ENCODE measurements around the gene TMEM17.

The TMEM17 gene, protein sequence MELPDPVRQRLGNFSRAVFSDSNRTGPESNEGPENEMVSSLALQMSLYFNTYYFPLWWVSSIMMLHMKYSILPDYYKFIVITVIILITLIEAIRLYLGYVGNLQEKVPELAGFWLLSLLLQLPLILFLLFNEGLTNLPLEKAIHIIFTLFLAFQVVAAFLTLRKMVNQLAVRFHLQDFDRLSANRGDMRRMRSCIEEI

DNA sequence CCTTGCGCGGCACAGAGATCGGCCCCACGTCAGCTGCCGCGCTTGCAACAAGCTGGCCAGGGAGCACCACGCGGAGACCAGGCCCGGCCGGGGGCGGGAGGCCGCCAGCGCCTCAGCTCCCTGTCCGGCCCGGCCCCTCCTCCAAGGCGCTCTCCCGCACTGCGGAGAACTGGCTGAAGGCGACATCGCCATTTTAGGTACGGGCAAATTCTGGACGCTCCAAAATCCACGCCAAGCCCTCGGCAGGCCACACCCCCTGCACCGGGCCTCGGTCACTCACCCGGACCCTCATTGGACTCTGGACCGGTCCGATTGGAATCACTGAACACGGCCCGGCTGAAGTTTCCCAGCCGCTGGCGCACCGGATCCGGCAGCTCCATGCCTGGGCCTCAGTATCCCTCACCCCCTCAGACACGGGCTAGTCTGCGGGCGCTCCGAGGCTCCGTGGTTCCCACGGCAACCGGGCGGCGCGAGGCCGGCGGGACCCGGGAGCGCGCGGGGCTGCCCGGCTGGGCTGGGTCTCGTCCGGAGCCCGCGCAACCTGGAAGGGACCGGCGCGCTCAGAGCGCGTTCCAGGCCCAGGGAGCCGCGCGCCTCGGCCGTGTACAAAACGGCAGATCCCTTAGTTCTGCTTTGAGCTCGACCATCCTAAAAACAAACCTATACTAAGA is at the start of gene TMEM17:
TMEM17 (minus strand) TSS at position 446 of the 671 bp plus-strand sequence; CDS start at position 380, 66 bp downstream.
- intact Hi-C loops (cut with DNase I; ENCODE audit: low total_unique reads): loop anchor here (5.0 kb wide), 2 partner anchors 201 to 619 kb away; partner anchors contain the start of genes CCT4 and EHBP1
- Histone ChIP-seq H3K27ac (peak within 1 kb of the TSS; percentile 92), H3K4me3 (peak within 1 kb of the TSS; percentile 70 to 79), H3K27me3 (no peaks in the 10 kb centered on the region), H3K4me1 (peaks cover 0 to 10% (median 5%) of the 10 kb centered on the region in 4 donors), H3K36me3 (no peaks in the 10 kb centered on the region), H3K9me3 (no peaks in the 10 kb centered on the region)
- TF ChIP-seq, protein P1, sequence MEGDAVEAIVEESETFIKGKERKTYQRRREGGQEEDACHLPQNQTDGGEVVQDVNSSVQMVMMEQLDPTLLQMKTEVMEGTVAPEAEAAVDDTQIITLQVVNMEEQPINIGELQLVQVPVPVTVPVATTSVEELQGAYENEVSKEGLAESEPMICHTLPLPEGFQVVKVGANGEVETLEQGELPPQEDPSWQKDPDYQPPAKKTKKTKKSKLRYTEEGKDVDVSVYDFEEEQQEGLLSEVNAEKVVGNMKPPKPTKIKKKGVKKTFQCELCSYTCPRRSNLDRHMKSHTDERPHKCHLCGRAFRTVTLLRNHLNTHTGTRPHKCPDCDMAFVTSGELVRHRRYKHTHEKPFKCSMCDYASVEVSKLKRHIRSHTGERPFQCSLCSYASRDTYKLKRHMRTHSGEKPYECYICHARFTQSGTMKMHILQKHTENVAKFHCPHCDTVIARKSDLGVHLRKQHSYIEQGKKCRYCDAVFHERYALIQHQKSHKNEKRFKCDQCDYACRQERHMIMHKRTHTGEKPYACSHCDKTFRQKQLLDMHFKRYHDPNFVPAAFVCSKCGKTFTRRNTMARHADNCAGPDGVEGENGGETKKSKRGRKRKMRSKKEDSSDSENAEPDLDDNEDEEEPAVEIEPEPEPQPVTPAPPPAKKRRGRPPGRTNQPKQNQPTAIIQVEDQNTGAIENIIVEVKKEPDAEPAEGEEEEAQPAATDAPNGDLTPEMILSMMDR (IDR thresholded peaks at IDR 0.05): no peak
- peak; percentile 90 to 96 for DNase-seq

DNA sequence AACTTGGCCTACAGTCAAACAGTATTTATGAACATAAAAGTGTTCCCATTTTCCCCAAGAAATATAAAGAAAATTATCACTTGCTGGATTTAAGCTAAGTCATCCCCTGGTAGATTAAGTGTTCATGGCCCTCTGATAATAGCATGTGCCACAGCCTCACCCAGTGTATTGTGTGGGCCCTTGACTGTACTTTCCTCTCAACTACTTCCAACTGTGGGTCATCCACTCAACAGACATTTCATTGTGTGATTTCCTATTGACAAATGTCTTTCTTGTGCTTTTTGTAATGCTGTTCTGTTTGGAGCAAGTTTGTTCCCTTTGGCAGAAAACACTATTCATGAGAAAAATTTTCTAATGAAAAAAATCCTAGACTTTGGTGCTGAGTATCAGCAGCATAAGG is 48.4 kb upstream of the TMEM17 start:
- no peak overlapping the region for H3K4me3 ChIP-seq
- no peaks in the 10 kb centered on the region for H3K9me3 ChIP-seq
- H3K27ac ChIP-seq: no peak overlapping the region
- DNase-seq: no peak
- no peaks in the 10 kb centered on the region for H3K36me3 ChIP-seq
- TF ChIP-seq, protein P1 (IDR thresholded peaks at IDR 0.05): no peak
- no peaks in the 10 kb centered on the region for H3K27me3 ChIP-seq
- intact Hi-C loops (cut with DNase I; ENCODE audit: low total_unique reads): no loop called here
- H3K4me1 ChIP-seq: no peaks in the 10 kb centered on the region

DNA sequence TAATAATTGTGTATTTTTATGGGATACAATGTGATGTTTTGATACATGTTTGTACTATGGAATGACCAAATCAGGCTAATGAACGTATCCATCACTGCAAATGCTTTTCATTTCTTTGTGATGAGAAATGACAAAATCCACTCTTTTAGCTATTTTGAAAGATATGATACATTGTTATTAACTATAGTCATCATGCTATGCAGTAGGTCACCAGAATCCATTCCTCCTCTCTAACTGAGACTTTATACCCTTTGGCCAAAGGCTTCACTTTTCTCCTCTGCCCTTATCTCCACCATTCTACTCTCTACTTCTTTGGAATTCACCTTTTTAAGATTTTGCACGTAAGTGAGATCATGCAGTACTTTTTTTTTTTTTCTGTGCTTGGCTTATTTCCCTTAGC is 44.5 kb upstream of the TMEM17 start:
- Histone ChIP-seq H3K9me3 (no peaks in the 10 kb centered on the region), H3K4me3 (no peak overlapping the region), H3K4me1 (no peaks in the 10 kb centered on the region), H3K27ac (no peak overlapping the region), H3K36me3 (no peaks in the 10 kb centered on the region), H3K27me3 (no peaks in the 10 kb centered on the region)
- intact Hi-C loops (cut with DNase I; ENCODE audit: low total_unique reads): no loop called here
- TF ChIP-seq, protein P1 (IDR thresholded peaks at IDR 0.05): no peak
- DNase-seq: no peak

DNA sequence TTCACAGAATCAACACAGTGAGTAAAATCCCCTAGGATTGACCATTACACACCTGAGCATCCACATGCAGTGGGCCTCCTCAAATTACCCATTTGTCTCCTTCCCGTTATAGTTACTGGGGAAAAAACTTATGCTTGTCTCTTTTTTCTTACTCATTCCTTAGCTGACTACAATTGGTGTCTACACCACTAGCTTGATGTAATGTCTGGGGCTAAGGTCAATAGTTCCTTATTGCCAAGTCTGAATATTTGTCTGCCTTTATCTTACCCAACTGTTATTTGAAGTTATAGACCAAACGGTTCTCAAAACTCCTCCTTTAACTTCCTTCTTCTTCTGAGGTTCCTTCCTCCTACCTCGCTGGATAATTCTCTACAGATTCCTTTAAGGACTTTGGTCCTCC is 41.9 kb upstream of the TMEM17 start:
- DNase-seq: no peak
- TF ChIP-seq, protein P1 (IDR thresholded peaks at IDR 0.05): no peak

DNA sequence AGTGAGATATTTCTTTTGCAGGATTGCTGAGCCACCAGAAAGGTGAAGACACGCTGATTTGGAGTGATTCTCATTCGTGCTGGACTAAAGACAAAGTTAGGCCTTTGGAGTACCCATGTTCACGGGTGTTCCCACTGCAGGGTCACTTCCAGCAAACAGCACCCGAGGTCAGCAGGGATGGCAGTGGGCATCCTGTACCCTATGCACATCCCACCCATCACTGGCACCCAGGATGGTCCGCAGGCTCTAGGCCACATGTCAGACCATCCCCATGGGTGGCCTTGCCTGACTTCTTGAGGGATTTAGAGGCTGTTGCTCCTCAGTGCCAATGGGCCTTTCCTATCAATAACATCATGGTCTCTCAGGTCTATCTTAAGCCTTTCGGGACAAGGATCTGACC is 39.3 kb upstream of the TMEM17 start:
- no peak overlapping the region for H3K4me3 ChIP-seq
- H3K9me3 ChIP-seq: no peaks in the 10 kb centered on the region
- H3K27ac ChIP-seq: no peak overlapping the region
- no peaks in the 10 kb centered on the region for H3K27me3 ChIP-seq
- peaks cover 0 to 9% (median 0%) of the 10 kb centered on the region in 4 donors for H3K4me1 ChIP-seq
- no peaks in the 10 kb centered on the region for H3K36me3 ChIP-seq
- intact Hi-C loops (cut with DNase I; ENCODE audit: low total_unique reads): no loop called here
- TF ChIP-seq, protein P1 (IDR thresholded peaks at IDR 0.05): no peak
- no peak for DNase-seq

More for the DNA sequence above, 41.9 kb upstream of the TMEM17 start:
- no peaks in the 10 kb centered on the region for H3K9me3 ChIP-seq
- no peaks in the 10 kb centered on the region for H3K27me3 ChIP-seq
- no peak overlapping the region for H3K27ac ChIP-seq
- no peak overlapping the region for H3K4me3 ChIP-seq
- intact Hi-C loops (cut with DNase I; ENCODE audit: low total_unique reads): no loop called here
- no peaks in the 10 kb centered on the region for H3K4me1 ChIP-seq
- no peaks in the 10 kb centered on the region for H3K36me3 ChIP-seq

Measured in tibial artery (tissue), 4 donors.